GM20431 (cell line): ENCODE data around the gene SYT13.

Experiments
- in situ Hi-C: fragments of 300-500 bp; cut with MseI, MboI; formaldehyde crosslinking; loops from one replicate; pipeline ENCODE4 v1.15.0; 2020; ENCODE audit warnings: low sequenced_read_pairs; ENCODE audit not compliant: unreplicated experiment

SYT13 gene

GRCh38 chr11:45285930-45286632, at the start of gene SYT13:
Gene SYT13 (minus strand): TSS chr11:45286341. CDS start chr11:45286207, 134 bp downstream.
- in situ Hi-C loops: no loop called here

DNA sequence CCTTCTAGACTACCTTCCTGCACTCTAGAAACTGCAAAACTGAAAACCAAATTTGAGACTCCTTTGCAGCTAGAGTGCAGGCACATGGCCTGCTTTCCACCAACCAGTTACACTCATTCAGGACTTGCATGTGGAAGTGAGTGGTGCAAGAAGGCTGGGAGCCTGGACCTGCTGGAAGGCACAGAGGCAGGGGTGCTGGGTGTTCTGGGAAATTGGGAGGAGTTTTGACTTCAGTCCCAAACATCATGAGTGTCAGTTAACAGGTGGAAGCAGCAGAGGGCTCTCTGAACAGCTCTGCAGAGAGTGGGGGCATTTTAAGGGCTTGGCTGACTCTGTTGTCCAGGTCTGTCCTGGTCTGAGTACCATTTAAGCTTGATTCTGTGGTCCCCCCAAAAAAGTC, 49.3 kb upstream of the SYT13 start:
- in situ Hi-C loops: no loop called here

DNA sequence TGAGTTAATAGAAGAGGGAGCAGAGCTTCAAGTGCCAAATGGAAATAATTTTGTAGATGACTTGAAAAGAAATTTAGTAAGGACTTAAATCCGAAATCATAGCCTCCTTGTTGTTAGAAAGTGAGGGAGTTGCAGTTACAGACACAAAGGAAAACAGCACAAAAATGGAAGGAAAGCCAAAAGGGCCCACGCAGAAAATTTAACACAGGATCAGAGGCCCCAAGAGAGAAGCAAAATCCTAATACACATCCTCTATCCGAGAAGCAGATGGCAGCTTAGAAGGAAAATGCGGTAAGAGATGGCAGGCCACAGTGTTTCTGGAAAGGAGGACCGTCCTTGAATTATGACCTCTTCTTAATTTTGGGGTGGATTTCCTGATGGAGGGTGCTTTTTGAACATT, 48.7 kb upstream of the SYT13 start:
- in situ Hi-C loops: no loop called here

DNA sequence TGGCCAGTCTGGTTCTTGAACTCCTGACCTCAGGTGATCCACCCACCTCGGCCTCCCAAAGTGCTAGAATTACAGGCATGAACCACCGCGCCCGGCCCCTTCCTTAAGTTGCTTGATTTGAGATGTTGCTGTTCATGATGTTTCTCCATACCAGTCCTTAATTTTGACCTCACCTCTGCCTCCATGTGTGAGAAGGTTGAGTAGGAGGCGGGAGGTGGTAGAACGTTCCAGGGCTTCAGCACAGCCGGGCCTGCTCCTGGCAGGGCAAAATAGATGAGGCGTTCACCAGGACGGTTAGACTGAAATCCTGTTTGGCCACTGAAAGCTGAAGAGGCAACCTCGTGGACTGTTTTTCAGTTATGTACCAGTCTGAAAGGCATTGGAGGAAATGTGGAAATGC, 48.3 kb upstream of the SYT13 start:
- in situ Hi-C loops: no loop called here

GRCh38 chr11:45333001-45333971, 47.1 kb upstream of the SYT13 start:
- in situ Hi-C loops: no loop called here

DNA sequence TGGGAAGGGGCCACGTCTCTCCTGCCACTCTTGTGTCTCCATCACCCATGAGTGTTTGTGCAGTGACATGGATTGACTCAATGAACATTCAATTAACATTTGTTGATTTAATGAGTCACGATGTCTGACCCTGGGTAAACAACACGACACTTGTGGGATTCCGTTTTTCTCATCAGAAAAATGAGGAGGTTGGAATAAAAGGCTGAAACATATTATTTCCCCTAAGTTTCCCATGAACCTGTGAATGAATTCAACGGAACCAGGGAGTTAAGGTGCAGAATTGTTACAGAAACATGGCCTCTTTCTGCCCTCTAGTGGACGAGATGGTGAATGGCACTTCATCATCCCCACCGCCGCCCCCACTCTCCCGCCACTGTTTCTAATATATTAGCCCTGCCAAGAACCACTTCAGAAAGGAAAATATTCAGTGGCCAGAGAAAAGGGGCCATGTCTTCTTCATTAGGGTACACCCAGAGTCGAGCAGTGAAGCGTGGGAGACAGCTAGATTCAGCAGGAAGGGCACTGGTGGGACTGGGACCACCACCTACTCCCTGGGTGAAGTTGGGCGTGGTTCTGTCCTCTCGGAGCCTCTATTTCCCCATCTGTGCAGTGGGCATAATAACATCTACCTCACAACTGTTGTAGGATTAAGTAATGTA, 46.3 kb upstream of the SYT13 start:
- in situ Hi-C loops: no loop called here

DNA sequence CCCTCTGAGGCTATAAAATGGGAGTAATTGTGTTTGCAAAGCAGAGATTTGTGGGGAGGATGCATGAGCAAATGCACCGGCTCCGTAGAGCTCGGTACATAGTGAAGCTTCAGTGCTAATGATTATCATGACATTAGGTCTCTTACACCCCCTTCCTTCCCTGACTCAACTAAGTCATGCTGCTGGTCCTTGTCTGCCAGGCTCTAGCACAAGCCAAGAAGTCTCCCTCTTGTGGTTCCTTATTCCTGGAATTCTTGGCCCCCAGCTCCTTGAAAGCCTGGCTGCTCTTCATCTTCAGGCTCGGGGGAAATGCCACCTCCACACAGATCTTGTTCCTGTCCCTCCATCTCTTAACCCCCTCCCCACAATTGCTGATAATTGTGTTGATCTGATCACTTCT, 45.7 kb upstream of the SYT13 start:
- in situ Hi-C loops: no loop called here

DNA sequence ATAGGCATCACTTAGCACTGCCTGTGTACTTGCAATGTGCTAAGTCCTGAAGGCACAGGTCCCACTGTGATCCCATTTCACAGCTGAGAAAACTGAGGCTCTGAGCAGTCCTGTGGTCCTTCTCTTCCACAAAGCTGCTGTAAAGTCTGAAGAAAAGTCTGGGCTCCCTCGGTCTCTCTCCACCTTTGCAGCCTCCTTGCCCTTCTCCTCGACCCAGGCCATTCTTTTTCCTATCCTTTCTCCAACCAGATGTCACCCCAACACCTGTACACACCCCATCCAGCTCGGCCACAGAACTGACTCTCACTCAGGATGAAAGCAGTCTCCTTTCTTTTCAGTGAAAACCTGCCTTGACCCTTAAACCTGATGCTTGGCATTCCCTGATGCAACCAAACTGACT, 42.6 kb upstream of the SYT13 start:
- in situ Hi-C loops: loop anchor here (10.0 kb wide), 1 partner anchor 214 kb away; no protein-coding TSS in a partner anchor

GRCh38 chr11:45324459-45324858, 38.3 kb upstream of the SYT13 start:
- in situ Hi-C loops: loop anchor here (10.0 to 25.0 kb wide), 2 partner anchors 210 to 387 kb away; no protein-coding TSS in a partner anchor

GRCh38 chr11:45323601-45324249, 37.6 kb upstream of the SYT13 start:
- in situ Hi-C loops: loop anchor here (10.0 to 25.0 kb wide), 2 partner anchors 209 to 386 kb away; no protein-coding TSS in a partner anchor

GRCh38 chr11:45322891-45323600, 36.9 kb upstream of the SYT13 start:
- in situ Hi-C loops: loop anchor here (10.0 to 25.0 kb wide), 2 partner anchors 208 to 386 kb away; no protein-coding TSS in a partner anchor

DNA sequence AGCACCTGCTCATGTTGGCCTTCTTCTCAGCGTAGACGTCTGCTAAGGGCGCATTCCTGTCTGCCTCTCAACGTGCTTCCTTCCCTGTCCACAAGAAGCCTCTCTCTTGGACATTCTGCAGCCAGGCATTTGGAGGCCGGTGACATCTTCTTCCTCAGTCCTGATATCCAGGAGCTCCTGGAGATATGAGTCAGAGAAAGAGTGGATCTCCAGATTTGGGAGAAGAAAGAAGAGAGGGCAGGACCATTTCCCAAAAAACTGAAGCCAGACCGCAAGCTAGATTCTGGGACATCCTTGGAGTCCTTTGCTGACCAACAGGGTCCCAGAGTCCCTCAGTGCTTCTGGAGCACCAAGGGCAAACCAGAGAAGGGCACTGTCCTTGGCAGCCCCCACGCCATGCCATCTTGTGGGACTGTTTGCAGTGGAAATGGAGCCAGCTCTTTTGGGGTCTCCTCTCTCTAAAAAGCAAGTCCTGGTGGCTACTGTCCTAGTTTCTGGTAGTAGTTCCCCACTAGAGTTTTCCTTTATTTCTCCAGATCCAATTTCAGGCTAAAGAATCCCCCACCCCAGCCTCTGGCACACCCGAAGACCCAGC, 36.1 kb upstream of the SYT13 start:
- in situ Hi-C loops: loop anchor here (10.0 to 25.0 kb wide), 2 partner anchors 207 to 385 kb away; no protein-coding TSS in a partner anchor

GRCh38 chr11:45321669-45322068, 35.5 kb upstream of the SYT13 start:
- in situ Hi-C loops: loop anchor here (10.0 to 25.0 kb wide), 2 partner anchors 207 to 384 kb away; no protein-coding TSS in a partner anchor

DNA sequence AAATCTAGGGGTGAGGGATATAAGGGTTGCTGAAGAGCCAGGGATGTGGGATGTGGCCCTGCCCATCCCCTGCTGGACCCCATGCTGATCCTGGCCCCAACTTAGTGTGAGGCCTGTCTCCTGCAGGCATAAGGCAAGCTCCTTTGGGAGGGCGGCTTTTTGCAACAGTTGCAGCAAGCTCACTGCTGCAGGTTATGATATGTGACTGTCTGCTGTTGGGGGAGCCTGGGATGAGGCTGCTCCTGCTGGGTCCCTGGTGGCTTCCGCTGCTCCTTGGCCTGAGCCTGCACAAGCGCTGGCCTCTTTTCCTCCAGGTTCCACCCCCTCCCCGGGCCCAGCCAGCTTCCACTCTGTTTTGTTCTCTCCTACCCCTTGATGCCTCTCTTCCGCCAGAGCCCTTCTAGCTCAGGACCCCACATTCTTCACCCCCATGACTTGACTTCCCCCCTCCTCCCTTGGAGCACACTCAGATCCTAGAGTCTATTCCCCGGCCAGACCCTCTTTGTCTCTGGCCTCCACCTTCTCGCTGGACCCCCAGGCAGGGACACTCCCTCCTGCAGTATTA, 35.0 kb upstream of the SYT13 start:
- in situ Hi-C loops: loop anchor here (10.0 to 25.0 kb wide), 2 partner anchors 206 to 384 kb away; no protein-coding TSS in a partner anchor

- in situ Hi-C loops: loop anchor here (10.0 to 25.0 kb wide), 2 partner anchors 206 to 383 kb away; no protein-coding TSS in a partner anchor
Observed at GRCh38 chr11:45320371-45320770, 34.2 kb upstream of the SYT13 start.

GRCh38 chr11:45319077-45319476, 32.9 kb upstream of the SYT13 start:
- in situ Hi-C loops: loop anchor here (25.0 kb wide), 1 partner anchor 382 kb away; no protein-coding TSS in a partner anchor

DNA sequence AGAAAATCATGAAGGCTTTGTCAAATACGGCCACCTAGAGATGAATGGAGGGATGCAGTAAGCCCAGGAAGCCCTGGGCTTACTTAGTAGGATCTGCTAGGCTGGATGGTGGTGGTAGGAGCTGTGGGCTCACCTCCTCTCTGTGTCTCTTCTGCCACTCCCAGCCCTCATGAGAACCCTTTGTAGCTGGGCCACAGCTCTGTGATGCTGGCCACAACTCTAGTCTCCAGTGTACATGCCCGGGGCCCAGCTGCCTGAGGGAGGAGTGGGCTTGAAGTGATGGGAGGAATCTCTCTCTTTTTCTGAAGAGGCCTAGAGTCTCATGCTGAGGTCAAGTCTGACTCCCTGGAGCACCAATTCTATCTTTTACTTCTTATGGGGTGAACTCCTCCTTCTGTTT, 32.4 kb upstream of the SYT13 start:
- in situ Hi-C loops: loop anchor here (25.0 kb wide), 1 partner anchor 381 kb away; no protein-coding TSS in a partner anchor

GRCh38 chr11:45316258-45316657, 30.1 kb upstream of the SYT13 start:
- in situ Hi-C loops: loop anchor here (25.0 kb wide), 1 partner anchor 379 kb away; no protein-coding TSS in a partner anchor
